Subcutaneous adipose tissue (tissue), 4 donors: ENCODE data around the gene NGLY1. TPM values are rescaled to one million over a fixed set of nuclear protein-coding genes. Genes with fewer than 3 reads are reported as not detected.

Source experiments
- CTCF ChIP-seq: fragments of 450-650 bp; IDR thresholded peaks from one replicate; pipeline ENCODE4 v1.5.1; 2016; ENCODE audit warnings: low read depth, mild to moderate bottlenecking, control low read depth, antibody characterized with exemption, moderate library complexity
- small RNA-seq: library from RNA; depleted of rRNA; stranded (forward); fragments of <200 nt; gene quantifications from one replicate; pipeline ENCODE3, GENCODE V24; 2016
- total RNA-seq, 4 donors: library from RNA; depleted of rRNA; stranded (reverse); fragments of >200 nt; gene quantifications; one replicate each; pipeline ENCODE4 v1.1.0, GENCODE V29; 2016

Gene NGLY1
- total RNA-seq, 4 donors from 2014 or later = 31.6 to 39.3 (median 37.2) TPM

- no peak for TF ChIP-seq CTCF
Measured at GRCh38 chr3:25679166-25679565, 104.1 kb downstream of the NGLY1 start.

GRCh38 chr3:25678581-25678980 is 104.7 kb downstream of the NGLY1 start:
- no peak for TF ChIP-seq CTCF

- TF ChIP-seq CTCF = no peak
Measured at GRCh38 chr3:25677121-25677520, 106.1 kb downstream of the NGLY1 start.

GRCh38 chr3:25674670-25675069 is 108.6 kb downstream of the NGLY1 start:
- no peak for TF ChIP-seq CTCF

- no peak for TF ChIP-seq CTCF
Measured at GRCh38 chr3:25673738-25674298, 109.4 kb downstream of the NGLY1 start.

Small RNAs within 50 kb of the gene (small RNA-seq; reads per million reads assigned to genes)
- not detected for gene CRIP1P2

Other genes starting within 250 kb of the NGLY1 start
- 100 to 1,000 TPM in 1 of 4 donors, 10 to 100 TPM in 3; 83.5 to 126 (median 87.0) TPM for gene TOP2B, start 118.5 kb downstream of the NGLY1 start, total RNA-seq
- 1 to 10 TPM; 5.2 to 9.2 (median 7.0) TPM for gene OXSM, start 6.6 kb upstream of the NGLY1 start, total RNA-seq